Stimulated activated CD4-positive, alpha-beta T cell treated with anti-CD3 and anti-CD28 coated beads, TNF-alpha, amount 100 ng/mL, for 24 hours (primary cell): ENCODE measurements around the gene FDX2.

Experiments used
- DNase-seq, 3 experiments: peaks; one replicate each; pipeline ENCODE4 v3.0.0-alpha.2; 2020; ENCODE audit warnings: low read depth in 3 of 3

Gene FDX2

DNA sequence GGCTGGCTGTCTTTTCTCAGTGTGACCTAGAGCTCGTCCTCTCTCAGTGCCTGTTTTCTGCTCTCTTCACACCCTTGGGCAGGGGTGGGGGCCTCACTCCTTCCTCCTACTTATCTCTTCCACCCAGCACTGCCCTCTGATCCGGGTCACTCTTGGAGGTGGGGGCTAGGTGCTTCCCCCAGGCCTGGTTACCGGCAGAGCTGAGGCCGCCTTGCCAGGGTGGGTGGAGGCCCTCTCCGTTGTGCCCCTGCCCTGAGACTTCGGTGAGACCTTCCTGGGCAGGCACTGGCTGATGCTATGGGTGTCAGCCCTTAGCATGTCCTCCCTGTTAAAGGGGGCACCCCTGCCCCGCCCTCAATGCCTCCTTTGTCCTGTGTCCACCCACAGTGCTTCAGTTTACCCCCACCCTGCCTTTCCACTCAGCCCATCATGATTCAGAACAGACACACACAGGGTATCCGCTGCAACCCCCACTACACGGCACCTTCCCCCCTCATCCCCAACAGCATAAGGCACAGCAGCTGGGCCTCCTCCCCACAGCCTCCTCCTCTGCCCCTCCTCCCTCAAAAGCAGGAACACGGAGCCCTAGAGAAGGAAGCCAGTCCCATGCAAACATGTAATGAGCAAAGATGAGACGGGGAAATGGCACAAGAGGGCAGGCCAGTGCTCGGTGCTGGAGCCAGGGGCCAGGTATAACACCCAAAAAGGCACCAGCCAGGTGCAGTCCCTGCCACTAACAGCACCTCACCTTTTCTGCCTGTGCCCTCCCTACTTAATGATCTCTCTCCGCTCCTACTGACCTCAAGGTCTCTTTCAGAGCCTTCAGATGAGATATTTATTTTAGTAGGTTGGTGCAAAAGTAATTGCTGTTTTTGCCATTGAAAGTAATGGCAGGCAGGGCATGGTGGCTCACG, 16.0 kb downstream of the FDX2 start:
- no peak for DNase-seq

DNA sequence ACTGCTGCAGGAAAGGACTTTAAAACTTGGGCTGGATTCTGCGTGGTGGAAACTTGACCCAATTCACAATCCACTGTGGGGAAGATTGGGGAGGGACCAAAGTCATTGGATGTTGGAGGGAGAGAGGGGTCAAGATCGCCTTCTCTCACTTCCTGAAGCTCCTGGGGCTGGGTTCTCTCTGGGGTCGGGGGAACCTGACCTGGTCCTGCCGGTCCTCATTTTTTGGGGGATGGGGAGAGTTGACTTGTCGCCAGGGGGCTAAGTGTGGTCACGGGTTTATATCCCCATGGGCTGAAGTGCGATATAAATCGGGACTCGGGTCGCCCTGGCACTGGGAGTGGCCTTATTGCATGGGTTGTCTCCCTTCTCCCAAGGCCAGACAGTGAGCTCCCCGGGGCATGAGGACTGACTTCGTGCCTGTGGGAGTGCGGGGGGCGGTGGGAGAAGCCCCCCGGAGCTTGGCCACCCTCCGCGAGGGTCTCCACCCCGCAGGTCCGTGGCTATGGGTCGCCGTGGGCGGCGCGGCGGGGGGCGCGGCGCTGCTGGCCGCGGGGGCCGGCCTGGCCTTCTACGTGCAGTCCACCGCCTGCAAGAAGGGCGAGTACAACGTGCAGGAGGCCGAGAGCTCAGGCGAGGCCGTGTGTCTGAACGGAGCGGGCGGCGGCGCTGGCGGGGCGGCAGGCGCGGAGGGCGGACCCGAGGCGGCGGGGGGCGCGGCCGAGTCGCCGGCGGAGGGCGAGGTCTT, 19.8 kb downstream of the FDX2 start:
- no peak for DNase-seq

DNA sequence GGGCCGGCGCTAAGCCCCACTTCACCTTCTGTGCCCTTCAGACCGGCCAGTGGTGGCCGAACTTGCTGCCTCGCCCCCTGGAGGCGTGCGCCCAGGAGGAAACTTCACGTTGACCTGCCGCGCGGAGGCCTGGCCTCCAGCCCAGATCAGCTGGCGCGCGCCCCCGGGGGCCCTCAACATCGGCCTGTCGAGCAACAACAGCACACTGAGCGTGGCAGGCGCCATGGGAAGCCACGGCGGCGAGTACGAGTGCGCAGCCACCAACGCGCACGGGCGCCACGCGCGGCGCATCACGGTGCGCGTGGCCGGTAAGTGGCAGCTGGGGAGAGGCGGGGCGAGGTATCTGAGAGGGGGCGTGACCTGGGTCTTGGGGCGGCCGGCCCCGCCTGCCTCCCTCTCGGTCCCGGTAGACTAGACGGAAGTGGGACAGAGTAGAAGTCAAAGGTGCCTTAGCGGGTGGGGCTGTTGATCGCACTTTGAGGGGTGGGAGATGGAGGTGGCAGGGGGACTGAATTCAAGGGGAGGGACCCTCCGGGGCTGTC, 20.4 kb downstream of the FDX2 start:
- no peak for DNase-seq

DNA sequence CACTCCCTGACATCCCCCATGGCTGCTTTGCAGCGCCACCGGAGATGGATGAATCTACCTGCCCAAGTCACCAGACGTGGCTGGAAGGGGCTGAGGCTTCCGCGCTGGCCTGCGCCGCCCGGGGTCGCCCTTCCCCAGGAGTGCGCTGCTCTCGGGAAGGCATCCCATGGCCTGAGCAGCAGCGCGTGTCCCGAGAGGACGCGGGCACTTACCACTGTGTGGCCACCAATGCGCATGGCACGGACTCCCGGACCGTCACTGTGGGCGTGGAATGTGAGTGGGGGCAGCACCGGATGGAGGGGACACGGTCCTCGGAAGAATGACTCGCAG, 21.5 kb downstream of the FDX2 start:
- no peak for DNase-seq

DNA sequence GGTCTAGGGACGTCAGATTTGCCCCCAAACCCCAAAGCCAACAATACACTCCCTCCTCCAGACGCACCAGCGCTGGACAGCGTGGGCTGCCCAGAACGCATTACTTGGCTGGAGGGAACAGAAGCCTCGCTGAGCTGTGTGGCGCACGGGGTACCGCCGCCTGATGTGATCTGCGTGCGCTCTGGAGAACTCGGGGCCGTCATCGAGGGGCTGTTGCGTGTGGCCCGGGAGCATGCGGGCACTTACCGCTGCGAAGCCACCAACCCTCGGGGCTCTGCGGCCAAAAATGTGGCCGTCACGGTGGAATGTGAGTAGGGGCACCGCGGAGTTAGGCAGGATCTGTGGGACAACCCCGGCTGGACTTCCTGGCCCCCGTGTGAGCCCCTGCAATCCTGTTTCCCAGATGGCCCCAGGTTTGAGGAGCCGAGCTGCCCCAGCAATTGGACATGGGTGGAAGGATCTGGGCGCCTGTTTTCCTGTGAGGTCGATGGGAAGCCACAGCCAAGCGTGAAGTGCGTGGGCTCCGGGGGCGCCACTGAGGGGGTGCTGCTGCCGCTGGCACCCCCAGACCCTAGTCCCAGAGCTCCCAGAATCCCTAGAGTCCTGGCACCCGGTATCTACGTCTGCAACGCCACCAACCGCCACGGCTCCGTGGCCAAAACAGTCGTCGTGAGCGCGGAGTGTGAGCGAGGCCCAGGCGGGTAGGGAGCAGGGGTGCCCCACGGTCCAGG, 22.0 kb downstream of the FDX2 start:
- DNase-seq, result no peak

DNA sequence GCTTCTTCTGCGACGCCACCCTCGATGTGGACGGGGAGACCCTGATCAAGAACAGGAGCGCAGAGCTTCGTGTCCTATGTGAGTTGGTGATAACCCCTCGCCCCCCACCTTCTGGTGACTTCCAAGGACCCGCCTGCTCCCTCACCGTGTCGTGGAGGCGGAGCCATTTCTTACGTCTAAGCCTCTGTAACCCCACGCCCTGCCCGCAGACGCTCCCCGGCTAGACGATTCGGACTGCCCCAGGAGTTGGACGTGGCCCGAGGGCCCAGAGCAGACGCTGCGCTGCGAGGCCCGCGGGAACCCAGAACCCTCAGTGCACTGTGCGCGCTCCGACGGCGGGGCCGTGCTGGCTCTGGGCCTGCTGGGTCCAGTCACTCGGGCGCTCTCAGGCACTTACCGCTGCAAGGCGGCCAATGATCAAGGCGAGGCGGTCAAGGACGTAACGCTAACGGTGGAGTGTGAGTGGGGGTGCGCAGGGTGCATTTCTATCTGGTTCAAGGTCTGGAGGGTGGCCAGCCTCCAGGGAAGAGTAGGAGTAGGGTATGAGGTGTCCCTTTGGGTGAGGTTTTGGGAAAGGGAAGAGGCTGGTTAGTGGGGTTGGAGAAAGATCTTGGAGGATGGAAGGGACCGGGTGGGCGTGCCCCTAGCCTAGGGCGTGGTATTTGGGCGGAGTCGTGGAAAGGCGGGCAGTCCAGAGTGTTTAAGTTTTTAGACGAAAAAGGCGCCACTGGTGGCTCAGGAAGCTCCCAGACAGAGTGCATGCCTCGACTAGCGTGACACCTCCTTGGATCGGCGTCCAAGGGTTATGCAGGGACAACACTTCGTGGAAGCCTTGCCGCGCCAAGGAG, 22.8 kb downstream of the FDX2 start:
- DNase-seq, result no peak

DNA sequence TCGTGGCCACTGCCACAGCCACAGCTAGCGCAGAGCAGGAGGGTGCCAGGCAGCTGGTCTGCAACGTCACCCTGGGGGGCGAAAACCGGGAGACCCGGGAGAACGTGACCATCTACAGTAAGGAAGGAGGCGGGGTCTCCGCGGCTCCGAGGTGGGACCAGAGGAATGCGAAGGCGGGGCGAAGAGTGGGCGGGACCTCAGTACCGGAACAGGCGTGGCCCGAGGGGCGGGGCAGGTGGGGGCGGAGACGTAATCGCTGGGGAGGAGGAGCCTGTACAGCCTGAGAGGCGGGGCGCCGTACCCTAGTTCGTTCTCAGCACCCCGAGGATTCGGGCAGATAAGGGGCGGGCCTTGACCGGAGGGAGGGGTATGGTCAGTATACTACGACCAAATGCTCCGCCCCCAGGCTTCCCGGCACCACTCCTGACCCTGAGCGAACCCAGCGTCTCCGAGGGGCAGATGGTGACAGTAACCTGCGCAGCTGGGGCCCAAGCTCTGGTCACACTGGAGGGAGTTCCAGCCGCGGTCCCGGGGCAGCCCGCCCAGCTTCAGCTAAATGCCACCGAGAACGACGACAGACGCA, 23.5 kb downstream of the FDX2 start:
- peak in 2 of 3 experiments; percentile 51 to 75 for DNase-seq

DNA sequence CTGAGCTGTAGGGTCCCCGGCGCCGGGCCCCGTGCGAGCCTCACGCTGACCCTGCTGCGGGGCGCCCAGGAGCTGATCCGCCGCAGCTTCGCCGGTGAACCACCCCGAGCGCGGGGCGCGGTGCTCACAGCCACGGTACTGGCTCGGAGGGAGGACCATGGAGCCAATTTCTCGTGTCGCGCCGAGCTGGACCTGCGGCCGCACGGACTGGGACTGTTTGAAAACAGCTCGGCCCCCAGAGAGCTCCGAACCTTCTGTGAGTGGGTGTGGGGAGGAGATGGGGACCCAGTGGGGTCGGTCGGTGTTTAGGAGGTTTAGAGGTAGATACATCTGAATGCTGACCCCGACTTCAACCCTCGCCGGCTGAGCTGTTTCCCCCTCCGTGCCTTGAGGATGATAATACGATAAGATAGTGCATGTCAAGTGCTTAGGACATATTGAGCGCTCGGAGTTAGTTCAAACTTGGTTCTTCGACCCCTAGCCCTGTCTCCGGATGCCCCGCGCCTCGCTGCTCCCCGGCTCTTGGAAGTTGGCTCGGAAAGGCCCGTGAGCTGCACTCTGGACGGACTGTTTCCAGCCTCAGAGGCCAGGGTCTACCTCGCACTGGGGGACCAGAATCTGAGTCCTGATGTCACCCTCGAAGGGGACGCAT, 24.1 kb downstream of the FDX2 start:
- DNase-seq, result no peak

DNA sequence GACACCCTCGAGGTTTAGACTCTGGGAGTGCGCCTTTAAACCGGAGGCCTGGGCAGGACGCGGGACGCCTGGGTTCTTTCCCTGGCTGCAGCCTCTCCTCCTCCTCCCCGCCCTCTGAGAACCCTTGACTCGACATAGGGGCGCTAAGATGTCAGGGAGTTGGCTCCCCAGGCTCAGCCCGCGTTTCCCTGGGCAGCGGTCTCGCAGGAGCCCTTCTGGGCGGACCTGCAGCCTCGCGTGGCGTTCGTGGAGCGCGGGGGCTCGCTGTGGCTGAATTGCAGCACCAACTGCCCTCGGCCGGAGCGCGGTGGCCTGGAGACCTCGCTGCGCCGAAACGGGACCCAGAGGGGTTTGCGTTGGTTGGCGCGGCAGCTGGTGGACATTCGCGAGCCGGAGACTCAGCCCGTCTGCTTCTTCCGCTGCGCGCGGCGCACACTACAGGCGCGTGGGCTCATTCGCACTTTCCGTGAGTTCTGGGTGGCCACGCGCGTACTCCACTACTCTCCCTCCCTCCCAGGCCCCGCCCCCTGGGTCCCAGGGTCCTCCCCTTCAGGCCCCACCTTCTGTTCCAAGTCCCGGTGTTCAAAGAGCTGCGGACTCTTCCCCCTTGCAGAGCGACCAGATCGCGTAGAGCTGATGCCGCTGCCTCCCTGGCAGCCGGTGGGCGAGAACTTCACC, 24.8 kb downstream of the FDX2 start:
- no peak for DNase-seq

DNA sequence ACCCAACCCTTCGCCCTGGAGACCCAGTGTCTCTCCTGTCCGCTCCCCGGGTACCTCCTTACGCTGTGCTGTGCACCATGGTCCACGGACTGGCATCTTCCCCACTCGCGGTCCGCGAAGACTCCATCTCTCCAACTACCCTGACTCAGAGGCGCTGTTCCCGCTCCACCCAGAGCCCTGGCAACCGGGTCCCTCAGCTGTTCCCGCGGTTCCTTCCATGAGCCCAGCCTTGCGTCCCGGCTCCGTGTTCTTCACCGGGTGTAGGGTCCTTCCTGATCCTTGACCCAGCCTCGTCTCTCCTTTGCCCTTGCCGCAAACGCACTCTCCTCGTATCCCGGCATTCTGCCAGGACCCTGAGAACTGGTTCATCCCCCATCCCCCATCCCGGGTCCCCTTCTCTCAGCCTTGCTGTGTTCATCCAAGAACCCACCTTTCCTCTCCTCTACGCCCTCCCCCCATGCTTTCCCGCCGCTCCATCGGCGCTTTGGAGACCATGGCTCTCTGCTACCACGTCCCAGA, 25.4 kb downstream of the FDX2 start:
- no peak for DNase-seq

DNA sequence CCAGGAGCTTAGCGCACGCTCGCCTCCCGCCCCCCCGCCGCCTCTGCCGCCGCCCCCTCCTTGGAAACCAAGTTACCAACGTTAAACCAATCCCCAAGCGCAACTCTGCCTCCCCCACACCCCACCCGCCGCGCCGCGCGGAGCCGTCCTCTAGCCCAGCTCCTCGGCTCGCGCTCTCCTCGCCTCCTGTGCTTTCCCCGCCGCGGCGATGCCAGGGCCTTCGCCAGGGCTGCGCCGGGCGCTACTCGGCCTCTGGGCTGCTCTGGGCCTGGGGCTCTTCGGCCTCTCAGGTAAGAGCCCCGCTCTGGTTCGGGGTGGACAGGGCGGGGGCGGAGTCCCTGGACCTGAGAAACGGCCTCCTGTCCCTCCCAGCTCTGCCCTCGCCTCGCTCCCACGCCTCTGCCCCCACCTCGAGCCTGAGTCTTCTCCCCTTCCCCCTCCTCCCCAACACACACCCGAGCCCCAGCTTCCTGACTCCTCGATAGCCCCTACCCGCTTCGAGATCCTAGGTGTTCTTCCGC, 25.9 kb downstream of the FDX2 start, which contains the start of gene ICAM5:
TSS of gene ICAM5 (plus strand) at position 117 of the 521 bp plus-strand sequence. CDS start at position 209, 92 bp downstream.
- DNase-seq, result no peak

DNA sequence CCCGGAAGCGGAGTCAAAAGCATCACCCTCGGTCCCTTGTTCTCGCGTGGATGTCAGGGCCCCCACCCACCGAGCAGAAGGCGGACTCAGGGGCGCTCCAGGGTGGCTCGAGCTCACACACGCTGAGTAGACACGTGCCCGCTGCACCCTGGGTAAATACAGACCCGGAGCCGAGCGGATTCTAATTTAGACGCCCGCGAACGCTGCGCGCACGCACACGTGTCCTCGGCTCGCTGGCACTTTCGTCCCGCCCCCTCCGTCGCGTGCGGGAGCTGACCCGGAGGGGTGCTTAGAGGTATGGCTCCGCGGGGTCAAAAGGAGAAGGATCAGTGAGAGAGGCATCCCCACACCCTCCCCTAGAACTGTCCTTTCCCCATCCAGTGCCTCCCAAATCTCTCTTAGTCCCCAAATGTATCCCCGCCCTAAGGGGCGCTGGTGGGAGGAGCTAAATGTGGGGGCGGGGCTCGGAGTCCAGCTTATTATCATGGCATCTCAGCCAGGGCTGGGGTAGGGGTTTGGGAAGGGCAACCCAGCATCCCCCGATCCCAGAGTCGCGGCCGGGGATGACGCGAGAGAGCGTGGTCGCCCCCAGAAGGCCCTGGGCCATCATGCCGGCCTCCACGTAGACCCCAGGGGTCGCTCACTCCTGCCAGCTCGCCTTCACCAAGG, 26.5 kb downstream of the FDX2 start:
- peak in 2 of 3 experiments; percentile 36 to 69 for DNase-seq

DNA sequence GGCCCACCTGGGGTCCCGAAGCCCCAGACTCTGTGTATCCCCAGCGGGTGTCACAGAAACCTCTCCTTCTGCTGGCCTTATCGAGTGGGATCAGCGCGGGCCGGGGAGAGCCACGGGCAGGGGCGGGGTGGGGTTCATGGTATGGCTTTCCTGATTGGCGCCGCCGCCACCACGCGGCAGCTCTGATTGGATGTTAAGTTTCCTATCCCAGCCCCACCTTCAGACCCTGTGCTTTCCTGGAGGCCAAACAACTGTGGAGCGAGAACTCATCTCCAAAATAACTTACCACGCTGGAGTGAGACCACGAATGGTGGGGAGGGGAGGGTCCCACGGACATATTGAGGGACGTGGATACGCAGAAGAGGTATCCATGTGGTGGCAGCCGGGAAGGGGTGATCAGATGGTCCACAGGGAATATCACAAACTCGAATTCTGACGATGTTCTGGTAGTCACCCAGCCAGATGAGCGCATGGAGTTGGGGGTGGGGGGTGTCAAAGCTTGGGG, 27.1 kb downstream of the FDX2 start:
- DNase-seq, result no peak

DNA sequence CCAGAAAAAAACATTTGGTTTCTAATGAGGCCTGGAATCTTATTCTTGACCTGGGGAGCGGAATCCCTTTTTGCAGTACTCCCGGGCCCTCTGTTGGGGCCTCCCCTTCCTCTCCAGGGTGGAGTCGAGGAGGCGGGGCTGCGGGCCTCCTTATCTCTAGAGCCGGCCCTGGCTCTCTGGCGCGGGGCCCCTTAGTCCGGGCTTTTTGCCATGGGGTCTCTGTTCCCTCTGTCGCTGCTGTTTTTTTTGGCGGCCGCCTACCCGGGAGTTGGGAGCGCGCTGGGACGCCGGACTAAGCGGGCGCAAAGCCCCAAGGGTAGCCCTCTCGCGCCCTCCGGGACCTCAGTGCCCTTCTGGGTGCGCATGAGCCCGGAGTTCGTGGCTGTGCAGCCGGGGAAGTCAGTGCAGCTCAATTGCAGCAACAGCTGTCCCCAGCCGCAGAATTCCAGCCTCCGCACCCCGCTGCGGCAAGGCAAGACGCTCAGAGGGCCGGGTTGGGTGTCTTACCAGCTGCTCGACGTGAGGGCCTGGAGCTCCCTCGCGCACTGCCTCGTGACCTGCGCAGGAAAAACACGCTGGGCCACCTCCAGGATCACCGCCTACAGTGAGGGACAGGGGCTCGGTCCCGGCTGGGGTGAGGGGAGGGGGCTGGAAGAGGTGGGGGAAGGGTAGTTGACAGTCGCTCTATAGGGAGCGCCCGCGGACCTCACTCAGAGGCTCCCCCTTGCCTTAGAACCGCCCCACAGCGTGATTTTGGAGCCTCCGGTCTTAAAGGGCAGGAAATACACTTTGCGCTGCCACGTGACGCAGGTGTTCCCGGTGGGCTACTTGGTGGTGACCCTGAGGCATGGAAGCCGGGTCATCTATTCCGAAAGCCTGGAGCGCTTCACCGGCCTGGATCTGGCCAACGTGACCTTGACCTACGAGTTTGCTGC, 28.7 kb downstream of the FDX2 start, which contains the start of gene ICAM4:
TSS of gene ICAM4 (plus strand) at position 153 of the 935 bp plus-strand sequence. CDS start at position 211, 58 bp downstream.
- no peak for DNase-seq

DNA sequence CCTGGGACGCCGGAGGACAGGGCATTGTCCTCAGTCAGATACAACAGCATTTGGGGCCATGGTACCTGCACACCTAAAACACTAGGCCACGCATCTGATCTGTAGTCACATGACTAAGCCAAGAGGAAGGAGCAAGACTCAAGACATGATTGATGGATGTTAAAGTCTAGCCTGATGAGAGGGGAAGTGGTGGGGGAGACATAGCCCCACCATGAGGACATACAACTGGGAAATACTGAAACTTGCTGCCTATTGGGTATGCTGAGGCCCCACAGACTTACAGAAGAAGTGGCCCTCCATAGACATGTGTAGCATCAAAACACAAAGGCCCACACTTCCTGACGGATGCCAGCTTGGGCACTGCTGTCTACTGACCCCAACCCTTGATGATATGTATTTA, 30.4 kb downstream of the FDX2 start:
- DNase-seq, result no peak

DNA sequence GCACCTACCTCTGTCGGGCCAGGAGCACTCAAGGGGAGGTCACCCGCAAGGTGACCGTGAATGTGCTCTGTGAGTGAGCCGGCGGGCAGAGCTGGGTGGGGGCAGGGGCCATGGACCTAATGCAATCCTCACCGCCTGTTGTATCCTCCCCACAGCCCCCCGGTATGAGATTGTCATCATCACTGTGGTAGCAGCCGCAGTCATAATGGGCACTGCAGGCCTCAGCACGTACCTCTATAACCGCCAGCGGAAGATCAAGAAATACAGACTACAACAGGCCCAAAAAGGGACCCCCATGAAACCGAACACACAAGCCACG, 30.9 kb downstream of the FDX2 start:
- DNase-seq, result no peak
